Pancreas (tissue), 10 donors: Measurements from ENCODE around the gene SKIC8. TPM values are rescaled to one million over a fixed set of nuclear protein-coding genes. Genes with fewer than 3 reads are reported as not detected.
"Not testable (repeated sequence)": the region's sequence is repeated elsewhere in the genome, so short reads cannot be mapped to it uniquely, and the experiment has no call there.

ENCODE experiments used
- ATAC-seq, 4 donors: fragments of 200-7000 bp; cut with Tn5 transposase; one replicate each; pipeline versions ENCODE4 v1.8.0 to v1.9.1; 2020; ENCODE audit warnings: mild to moderate bottlenecking in 4 of 4, moderate library complexity in 4 of 4
- DNase-seq, 6 donors: peaks; one replicate each; pipeline ENCODE4 v3.0.0-alpha.2; 2020
- FAIRE-seq: peaks from 2 replicates; lab custom pipeline; 2012; peaks lifted over from hg19 to GRCh38; lab: Jason Lieb, UNC
- H3K27ac ChIP-seq, 4 donors: fragments of 200-600 bp; sonication (generic); 1 replicate in 3 of 4; 2 replicates in 1 of 4; pipeline versions ENCODE4 v1.5.0 to v1.8.0; 2020
- H3K27me3 ChIP-seq, 4 donors: fragments of 200-600 bp; one replicate each; pipeline ENCODE4 v1.8.0; 2021
- H3K36me3 ChIP-seq, 3 donors: fragments of 200-600 bp; sonication (generic) in 1 of 3; one replicate each; pipeline versions ENCODE4 v1.5.0 to v1.8.0; 2020 to 2021
- H3K4me1 ChIP-seq, 3 donors: fragments of 200-600 bp; one replicate each; pipeline ENCODE4 v1.8.0; 2021
- H3K4me3 ChIP-seq, 4 donors: fragments of 200-600 bp; sonication (generic) in 2 of 4; one replicate each; pipeline versions ENCODE4 v1.5.0 to v1.8.0; 2020 to 2021
- H3K9me3 ChIP-seq, 4 donors: fragments of 200-600 bp; one replicate each; pipeline ENCODE4 v1.8.0; 2021
- CTCF ChIP-seq, 4 donors: fragments of 200-600 bp; sonication (generic) in 3 of 4; IDR thresholded peaks; one replicate each; pipeline versions ENCODE4 v1.5.0 to v1.8.0; 2021; ENCODE audit warnings: antibody characterized with exemption in 4 of 4
- WGBS, 2 donors: extraction: QIAGEN DNeasy Blood & Tissue Kit; methylation state at CpG; one replicate each; pipeline ENCODE4 v1.1.7; 2013; 5-methylcytosine and 5-hydroxymethylcytosine counted together
- intact Hi-C, 3 donors: fragments of 100-400 bp; cut with DNase I; formaldehyde crosslinking; loops; one replicate each; pipeline versions ENCODE4 v1.11.1 to v1.14.2; 2022
- polyA plus RNA-seq, 2 donors: library from polyadenylated mRNA; stranded (reverse); fragments of 200-250 nt; gene quantifications; one replicate each; pipeline ENCODE4 v1.2.3, GENCODE V29; 2013
- total RNA-seq, 6 donors: library from RNA; stranded (reverse); fragmentation: NEBNext Ultra II Directional in 4 of 6; extraction: Animal tissue kit (Norgen Biotek cat#: 25700) in 4 of 6; gene quantifications; one replicate each; pipeline versions ENCODE4 v1.2.1 to v1.2.4, GENCODE V29; 2021 to 2023
- donor health status: healthy with polysubstance abuse.
- donor health status: DM: no; HTN: no; CAD: no; lungs with moderate emphysema.
- donor health status: DM: no; HTN: no; CAD: no.
- donor health status: control.
- donor health status: control.
- donor health status: Bipolar disorder and iron deficiency.
- donor health status: DM: yes; HTN: yes; CAD: no.
- donor health status: DM: no; HTN: no; CAD: no.
- donor health status: DM: no; HTN: no; CAD: no.
- donor health status: DM: yes; HTN: yes; CAD: no.

SKIC8 gene
- total and polyA plus RNA-seq, 8 donors: 17.2 to 44.6 (median 21.2) TPM

GRCh38 chr15:78256044-78256437, 43.4 kb downstream of the SKIC8 start:
- no peak for FAIRE-seq
- ATAC-seq: no peak
- no peak for DNase-seq
- Histone ChIP-seq H3K9me3 (no peaks in the 10 kb centered on the region), H3K36me3 (no peaks in the 10 kb centered on the region), H3K27ac (no peak overlapping the region), H3K4me3 (no peak overlapping the region), H3K27me3 (no peaks in the 10 kb centered on the region), H3K4me1 (no peaks in the 10 kb centered on the region)
- WGBS, 2 donors: 85 to 89% methylated on average over 3 of the region's 3 CpGs
- intact Hi-C loops: no loop called here
- no peak for TF ChIP-seq CTCF (IDR thresholded peaks at IDR 0.05)

GRCh38 chr15:78255421-78256043, 43.9 kb downstream of the SKIC8 start:
- no peak for TF ChIP-seq CTCF (IDR thresholded peaks at IDR 0.05)
- DNase-seq: no peak
- H3K36me3 ChIP-seq: no peaks in the 10 kb centered on the region
- 80 to 84% methylated on average over 1 of the region's 1 CpG for WGBS, 2 donors
- no peak overlapping the region for H3K27ac ChIP-seq
- H3K4me3 ChIP-seq: no peak overlapping the region
- intact Hi-C loops: no loop called here
- no peaks in the 10 kb centered on the region for H3K4me1 ChIP-seq
- no peaks in the 10 kb centered on the region for H3K9me3 ChIP-seq
- no peak for FAIRE-seq
- no peaks in the 10 kb centered on the region for H3K27me3 ChIP-seq
- no peak for ATAC-seq

GRCh38 chr15:78251136-78251535, 48.3 kb downstream of the SKIC8 start:
- DNase-seq (no peak), ATAC-seq (no peak), FAIRE-seq (no peak)
- intact Hi-C loops: no loop called here
- H3K36me3 ChIP-seq: no peaks in the 10 kb centered on the region
- H3K27me3 ChIP-seq: no peaks in the 10 kb centered on the region
- no peak overlapping the region for H3K27ac ChIP-seq
- H3K9me3 ChIP-seq: no peaks in the 10 kb centered on the region
- no peak for TF ChIP-seq CTCF (IDR thresholded peaks at IDR 0.05)
- H3K4me1 ChIP-seq: no peaks in the 10 kb centered on the region
- no peak overlapping the region for H3K4me3 ChIP-seq
- WGBS, 2 donors: 76 to 83% methylated on average over 9 of the region's 9 CpGs

- ATAC-seq (peak in 1 of 4 donors; percentile 20), FAIRE-seq (no peak), DNase-seq (no peak)
- Histone ChIP-seq H3K27ac (no peak overlapping the region), H3K36me3 (no peaks in the 10 kb centered on the region), H3K4me1 (no peaks in the 10 kb centered on the region), H3K9me3 (no peaks in the 10 kb centered on the region), H3K27me3 (no peaks in the 10 kb centered on the region), H3K4me3 (no peak overlapping the region)
- intact Hi-C loops: loop anchor here in 1 of 3 donors (10.0 kb wide), 1 partner anchor 284 kb away; no protein-coding TSS in a partner anchor
- 71 to 72% methylated on average over 5 of the region's 5 CpGs for WGBS, 2 donors
- TF ChIP-seq CTCF (IDR thresholded peaks at IDR 0.05): no peak
These were observed 50.3 kb downstream of the SKIC8 start for GRCh38 chr15:78249131-78249530.

- no peaks in the 10 kb centered on the region for H3K4me1 ChIP-seq
- no peaks in the 10 kb centered on the region for H3K9me3 ChIP-seq
- no peaks in the 10 kb centered on the region for H3K27me3 ChIP-seq
- no peak for FAIRE-seq
- no peak for ATAC-seq
- no peak for TF ChIP-seq CTCF (IDR thresholded peaks at IDR 0.05)
- WGBS, 2 donors: 33 to 48% methylated on average over 1 of the region's 1 CpG
- intact Hi-C loops: loop anchor here in 1 of 3 donors (10.0 kb wide), 1 partner anchor 283 kb away; no protein-coding TSS in a partner anchor
- DNase-seq: no peak
- H3K4me3 ChIP-seq: no peak overlapping the region
- no peak overlapping the region for H3K27ac ChIP-seq
- no peaks in the 10 kb centered on the region for H3K36me3 ChIP-seq
These were observed 51.5 kb downstream of the SKIC8 start for GRCh38 chr15:78247911-78248310.

- not testable (repeated sequence) for ATAC-seq, FAIRE-seq, H3K9me3 ChIP-seq, H3K4me3 ChIP-seq, H3K27me3 ChIP-seq, H3K36me3 ChIP-seq, DNase-seq, H3K27ac ChIP-seq, H3K4me1 ChIP-seq
- WGBS, 2 donors: 93 to 97% methylated on average over 32 to 39 of the region's 39 CpGs
- intact Hi-C loops: loop anchor here in 1 of 3 donors (10.0 kb wide), 1 partner anchor 281 kb away; no protein-coding TSS in a partner anchor
These were observed 53.3 kb downstream of the SKIC8 start for GRCh38 chr15:78245976-78246620.

- intact Hi-C loops: loop anchor here in 1 of 3 donors (10.0 kb wide), 1 partner anchor 281 kb away; no protein-coding TSS in a partner anchor
These were observed 54.0 kb downstream of the SKIC8 start for GRCh38 chr15:78245392-78245791.

More at GRCh38 chr15:78245392-78245791, 54.0 kb downstream of the SKIC8 start:
- H3K27ac ChIP-seq, H3K4me1 ChIP-seq, H3K27me3 ChIP-seq, FAIRE-seq, H3K4me3 ChIP-seq, H3K36me3 ChIP-seq, ATAC-seq, H3K9me3 ChIP-seq, DNase-seq: not testable (repeated sequence)
- WGBS, 2 donors: 79 to 81% methylated on average over 13 to 14 of the region's 14 CpGs
